Lower leg skin (tissue), 3 donors: ENCODE measurements around the gene LIPC.

Experiments
- POLR2A ChIP-seq, 2 donors: fragments of 450-650 bp; IDR thresholded peaks; one replicate each; pipeline ENCODE4 v1.6.1; 2016 to 2017; ENCODE audit warnings: antibody characterized with exemption in 2 of 2, mild to moderate bottlenecking in 1 of 2, moderate library complexity in 1 of 2
- TF ChIP-seq, protein P1 (sequence below), 3 donors: fragments of 450-650 bp; IDR thresholded peaks; one replicate each; pipeline ENCODE4 v1.5.1; 2016; ENCODE audit warnings: antibody characterized with exemption in 3 of 3, mild to moderate bottlenecking in 3 of 3, moderate library complexity in 2 of 3

DNA sequence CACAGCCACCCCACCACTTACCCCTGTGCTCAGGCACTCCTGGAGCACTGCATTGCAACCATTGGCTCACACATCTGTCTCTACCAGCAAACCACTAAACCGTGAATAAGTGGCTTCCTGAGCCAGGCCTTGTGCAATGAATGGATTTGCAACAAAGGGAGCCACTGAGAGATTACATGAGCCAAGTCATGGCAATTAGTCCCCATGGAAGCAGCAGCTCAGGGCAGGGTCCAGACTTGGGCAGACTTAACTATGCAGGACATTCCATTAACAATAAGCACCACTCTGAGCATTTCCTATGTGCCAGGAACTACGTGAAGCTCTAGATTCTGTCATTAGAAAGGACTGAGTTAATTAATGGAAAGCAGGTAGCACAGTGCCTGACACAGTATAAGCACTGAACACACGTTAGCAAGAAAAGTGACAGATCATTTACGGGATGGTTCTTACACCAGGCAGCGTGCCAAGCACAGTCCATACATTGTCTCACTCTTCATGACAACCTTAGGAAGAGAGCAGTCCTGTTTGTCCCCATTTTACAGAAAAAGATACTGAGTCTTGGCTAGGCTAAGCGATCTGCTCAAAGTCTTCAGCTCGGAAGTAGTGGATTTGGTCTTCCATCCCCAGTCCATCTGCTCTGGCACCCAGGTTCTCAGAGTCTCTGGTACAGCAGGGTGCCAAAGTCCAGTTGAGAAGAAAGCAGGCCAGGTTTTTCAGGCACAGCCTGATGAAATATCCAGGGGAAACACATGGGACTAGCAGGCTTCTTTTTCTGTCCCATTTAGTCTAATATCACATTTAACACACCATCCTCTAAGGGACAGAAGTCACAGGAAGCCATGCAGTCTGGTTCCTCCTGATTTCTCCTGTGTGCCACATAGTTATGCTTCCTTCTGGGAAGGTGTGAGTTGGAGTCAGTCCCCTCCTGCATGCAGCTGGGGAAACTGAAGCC, 44.1 kb downstream of the LIPC start:
- TF ChIP-seq, protein P1, sequence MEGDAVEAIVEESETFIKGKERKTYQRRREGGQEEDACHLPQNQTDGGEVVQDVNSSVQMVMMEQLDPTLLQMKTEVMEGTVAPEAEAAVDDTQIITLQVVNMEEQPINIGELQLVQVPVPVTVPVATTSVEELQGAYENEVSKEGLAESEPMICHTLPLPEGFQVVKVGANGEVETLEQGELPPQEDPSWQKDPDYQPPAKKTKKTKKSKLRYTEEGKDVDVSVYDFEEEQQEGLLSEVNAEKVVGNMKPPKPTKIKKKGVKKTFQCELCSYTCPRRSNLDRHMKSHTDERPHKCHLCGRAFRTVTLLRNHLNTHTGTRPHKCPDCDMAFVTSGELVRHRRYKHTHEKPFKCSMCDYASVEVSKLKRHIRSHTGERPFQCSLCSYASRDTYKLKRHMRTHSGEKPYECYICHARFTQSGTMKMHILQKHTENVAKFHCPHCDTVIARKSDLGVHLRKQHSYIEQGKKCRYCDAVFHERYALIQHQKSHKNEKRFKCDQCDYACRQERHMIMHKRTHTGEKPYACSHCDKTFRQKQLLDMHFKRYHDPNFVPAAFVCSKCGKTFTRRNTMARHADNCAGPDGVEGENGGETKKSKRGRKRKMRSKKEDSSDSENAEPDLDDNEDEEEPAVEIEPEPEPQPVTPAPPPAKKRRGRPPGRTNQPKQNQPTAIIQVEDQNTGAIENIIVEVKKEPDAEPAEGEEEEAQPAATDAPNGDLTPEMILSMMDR (IDR thresholded peaks at IDR 0.05), result no peak
- TF ChIP-seq POLR2A (IDR thresholded peaks at IDR 0.05), result no peak
